BE2C (cell line): ENCODE results near the gene BHLHE40.

ENCODE experiments used
- DNase-seq: peaks from one replicate; pipeline ENCODE4 v3.0.0-alpha.2; 2020
- H3K27me3 ChIP-seq: fragments of 250-450 bp; sonication (Bioruptor Pico); 2 replicates; pipeline ENCODE4 v1.5.1; 2020; ENCODE audit warnings: mild to moderate bottlenecking
- H3K36me3 ChIP-seq: fragments of 250-450 bp; sonication (Bioruptor Pico); 2 replicates; pipeline ENCODE4 v1.5.1; 2020; ENCODE audit warnings: mild to moderate bottlenecking
- H3K4me1 ChIP-seq: fragments of 250-450 bp; sonication (Bioruptor Pico); 2 replicates; pipeline ENCODE4 v1.5.1; 2020
- H3K4me3 ChIP-seq: 2 replicates; pipeline ENCODE4 v1.5.1; 2011; ENCODE audit warnings: low read depth, low read length
- H3K9me3 ChIP-seq: fragments of 250-450 bp; sonication (Bioruptor Pico); 2 replicates; pipeline ENCODE4 v1.5.1; 2020
- TF ChIP-seq, protein P1 (sequence below): IDR thresholded peaks from 2 replicates; pipeline ENCODE4 v1.5.1; 2012; ENCODE audit warnings: mild to moderate bottlenecking, low read depth, low read length

BHLHE40 gene

DNA sequence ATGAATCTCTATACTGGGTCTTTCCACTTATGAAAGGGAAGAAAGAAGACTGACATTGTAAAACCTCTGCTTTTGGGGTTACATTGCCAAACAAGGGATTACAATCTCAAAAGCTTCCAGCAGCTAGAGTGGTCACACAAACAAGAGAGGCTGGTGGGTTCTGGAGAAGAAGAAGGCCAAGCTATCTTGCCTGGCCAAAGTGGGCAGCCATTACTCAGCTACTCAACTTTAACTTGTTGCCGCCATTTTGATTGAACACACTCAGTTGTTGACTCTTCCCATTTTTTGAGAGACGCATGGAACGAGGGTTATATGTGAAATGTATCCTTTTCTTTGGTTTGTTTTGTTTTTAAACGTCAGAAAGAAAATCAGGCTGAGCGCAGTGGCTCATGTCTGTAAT is 50.9 kb downstream of the BHLHE40 start:
- Histone ChIP-seq H3K4me1 (no peaks in the 10 kb centered on the region), H3K4me3 (no peak overlapping the region), H3K9me3 (no peaks in the 10 kb centered on the region), H3K27me3 (no peaks in the 10 kb centered on the region), H3K36me3 (no peaks in the 10 kb centered on the region)
- TF ChIP-seq, protein P1, sequence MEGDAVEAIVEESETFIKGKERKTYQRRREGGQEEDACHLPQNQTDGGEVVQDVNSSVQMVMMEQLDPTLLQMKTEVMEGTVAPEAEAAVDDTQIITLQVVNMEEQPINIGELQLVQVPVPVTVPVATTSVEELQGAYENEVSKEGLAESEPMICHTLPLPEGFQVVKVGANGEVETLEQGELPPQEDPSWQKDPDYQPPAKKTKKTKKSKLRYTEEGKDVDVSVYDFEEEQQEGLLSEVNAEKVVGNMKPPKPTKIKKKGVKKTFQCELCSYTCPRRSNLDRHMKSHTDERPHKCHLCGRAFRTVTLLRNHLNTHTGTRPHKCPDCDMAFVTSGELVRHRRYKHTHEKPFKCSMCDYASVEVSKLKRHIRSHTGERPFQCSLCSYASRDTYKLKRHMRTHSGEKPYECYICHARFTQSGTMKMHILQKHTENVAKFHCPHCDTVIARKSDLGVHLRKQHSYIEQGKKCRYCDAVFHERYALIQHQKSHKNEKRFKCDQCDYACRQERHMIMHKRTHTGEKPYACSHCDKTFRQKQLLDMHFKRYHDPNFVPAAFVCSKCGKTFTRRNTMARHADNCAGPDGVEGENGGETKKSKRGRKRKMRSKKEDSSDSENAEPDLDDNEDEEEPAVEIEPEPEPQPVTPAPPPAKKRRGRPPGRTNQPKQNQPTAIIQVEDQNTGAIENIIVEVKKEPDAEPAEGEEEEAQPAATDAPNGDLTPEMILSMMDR: no peak
- DNase-seq: no peak

DNA sequence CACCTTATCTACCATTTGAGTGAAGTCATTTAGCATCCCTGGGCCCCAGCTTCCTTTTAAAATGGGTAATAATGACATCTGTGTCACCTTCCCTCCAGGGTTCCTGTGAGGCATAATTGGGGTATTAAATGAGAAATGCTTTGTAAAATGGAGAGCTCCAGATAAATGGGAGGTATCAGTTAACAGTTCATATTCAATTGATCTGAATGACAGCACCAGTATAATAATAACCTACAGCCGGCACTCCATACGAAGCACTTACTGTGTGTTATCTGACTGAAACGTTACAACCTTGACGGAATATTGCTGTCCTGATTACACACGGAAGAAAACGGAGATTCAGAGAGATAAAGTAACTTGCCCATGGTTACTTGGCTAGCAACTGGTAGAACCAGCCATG is 53.6 kb downstream of the BHLHE40 start:
- Histone ChIP-seq H3K9me3 (no peaks in the 10 kb centered on the region), H3K4me1 (no peaks in the 10 kb centered on the region), H3K27me3 (no peaks in the 10 kb centered on the region), H3K36me3 (no peaks in the 10 kb centered on the region), H3K4me3 (no peak overlapping the region)
- DNase-seq: no peak
- TF ChIP-seq, protein P1: no peak
